K562 (cell line): ENCODE measurements around the gene THAP2. TPM values are rescaled to one million over a fixed set of nuclear protein-coding genes. Genes with fewer than 3 reads are reported as not detected.

Experiments
- ADNP ChIP-seq: fragments of 200-800 bp; sonication (Bioruptor generic); IDR thresholded peaks from 2 replicates; pipeline ENCODE4 v1.6.1; 2016; ENCODE audit warnings: missing genetic modification characterization, missing compliant biosample characterization
- ELF2 ChIP-seq: fragments of 250-450 bp; sonication (Bioruptor Pico); IDR thresholded peaks from 2 replicates; pipeline ENCODE4 v1.5.0; 2021; ENCODE audit warnings: mild to moderate bottlenecking
- ELF4 ChIP-seq: fragments of 450-650 bp; formaldehyde crosslinking; IDR thresholded peaks from 2 replicates; pipeline ENCODE4 v1.4.0; 2022; ENCODE audit warnings: missing genetic modification characterization
- FIP1L1 ChIP-seq: fragments of 200-400 bp; formaldehyde crosslinking; IDR thresholded peaks from 2 replicates; pipeline ENCODE4 v1.6.1; 2018; ENCODE audit warnings: mild to moderate bottlenecking, low read depth, low read length; ENCODE audit not compliant: poor library complexity, severe bottlenecking
- FOXA3 ChIP-seq, 2 experiments: fragments of 450-650 bp in 1 of 2; sonication (generic) in 1 of 2; formaldehyde crosslinking; IDR thresholded peaks in 1 of 2; conservative IDR thresholded peaks in 1 of 2; 2 replicates each; pipeline versions ENCODE4 v1.4.0 to v1.8.0; 2020 to 2022; ENCODE audit warnings: mild to moderate bottlenecking in 2 of 2, missing genetic modification reagents in 1 of 2
- HDAC8 ChIP-seq: fragments of 450-650 bp; IDR thresholded peaks from 2 replicates; pipeline ENCODE4 v1.6.1; 2016; ENCODE audit warnings: mild to moderate bottlenecking, missing genetic modification characterization, moderate library complexity, missing compliant biosample characterization
- HNRNPK ChIP-seq: fragments of 200-400 bp; formaldehyde crosslinking; IDR thresholded peaks from one replicate; pipeline ENCODE4 v1.6.1; 2018; ENCODE audit warnings: mild to moderate bottlenecking, low read depth, low read length; ENCODE audit not compliant: poor library complexity, severe bottlenecking
- KLF10 ChIP-seq: fragments of 250-450 bp; sonication (Bioruptor Pico); IDR thresholded peaks from 2 replicates; pipeline ENCODE4 v1.6.1; 2021; ENCODE audit warnings: matching md5 sums
- MAFK ChIP-seq: IDR thresholded peaks from 2 replicates; pipeline ENCODE4 v1.6.1; 2011; ENCODE audit warnings: low read length, improper control_type of control experiment
- MTA1 ChIP-seq: fragments of 450-650 bp; IDR thresholded peaks from 2 replicates; pipeline ENCODE4 v1.6.1; 2017; ENCODE audit warnings: borderline replicate concordance
- NFE2L1 ChIP-seq: fragments of 450-650 bp; IDR thresholded peaks from 2 replicates; pipeline ENCODE4 v1.6.1; 2016; ENCODE audit warnings: missing genetic modification characterization, low read depth, mild to moderate bottlenecking, missing compliant biosample characterization, moderate library complexity, borderline replicate concordance
- PURB ChIP-seq: sonication (generic); formaldehyde crosslinking; IDR thresholded peaks from 2 replicates; pipeline ENCODE4 v1.9.0; 2021; ENCODE audit warnings: low read depth, mild to moderate bottlenecking, missing genetic modification reagents
- PYGO2 ChIP-seq: fragments of 450-650 bp; IDR thresholded peaks from 2 replicates; pipeline ENCODE4 v1.6.1; 2016; ENCODE audit warnings: mild to moderate bottlenecking, missing genetic modification characterization, moderate library complexity, missing compliant biosample characterization
- RCOR1 ChIP-seq, 2 experiments: IDR thresholded peaks; 2 replicates each; pipeline ENCODE4 v1.6.1; 2012; ENCODE audit warnings: low read depth in 2 of 2, low read length in 2 of 2, borderline replicate concordance in 1 of 2, improper control_type of control experiment in 1 of 2
- RFX7 ChIP-seq: fragments of 250-450 bp; sonication (Bioruptor Pico); IDR thresholded peaks from 2 replicates; pipeline ENCODE4 v1.5.1; 2021; ENCODE audit warnings: mild to moderate bottlenecking
- SMARCE1 ChIP-seq: fragments of 450-650 bp; IDR thresholded peaks from 2 replicates; pipeline ENCODE4 v1.7.1; 2016; ENCODE audit warnings: mild to moderate bottlenecking
- ZKSCAN8 ChIP-seq: fragments of 200-800 bp; sonication (Bioruptor generic); IDR thresholded peaks from 2 replicates; pipeline ENCODE4 v1.6.1; 2016; ENCODE audit warnings: missing genetic modification characterization, missing compliant biosample characterization
- ZNF263 ChIP-seq: sonication (generic); formaldehyde crosslinking; IDR thresholded peaks from 2 replicates; pipeline ENCODE4 v1.8.0; 2022; ENCODE audit warnings: mild to moderate bottlenecking, missing genetic modification reagents, borderline replicate concordance
- polyA plus RNA-seq, 8 experiments: library from polyadenylated mRNA; depleted of rRNA in 4 of 8; stranded (reverse) in 5 of 8; unstranded in 3 of 8; fragments of >200 nt; fragmentation: Nextera tagmentation in 2 of 8; fragmentation: Illumina TruSeq in 1 of 8; extraction: Ambion mirVana in 2 of 8; extraction: Trizol in 1 of 8; gene quantifications; 2 replicates each; pipeline versions ENCODE4 v1.2.1 to v1.2.3, GENCODE V29; 2011 to 2014; ENCODE audit warnings: inconsistent platforms in 1 of 8, missing spikeins in 1 of 8
- total RNA-seq, 7 experiments: library from RNA; depleted of rRNA in 6 of 7; stranded (reverse); fragments of >200 nt in 6 of 7; fragmentation: Illumina TruSeq in 2 of 7; extraction: Trizol in 2 of 7; gene quantifications; 2 replicates each; pipeline versions ENCODE4 v1.2.1 to v1.2.3, GENCODE V29; 2011 to 2021; ENCODE audit warnings: low replicate concordance in 1 of 7
- TF ChIP-seq, protein P1 (sequence below): fragments of 450-650 bp; IDR thresholded peaks from one replicate; pipeline ENCODE4 v1.6.1; 2018; ENCODE audit warnings: mild to moderate bottlenecking, moderate library complexity; ENCODE audit not compliant: partially characterized antibody
- TF ChIP-seq, protein P2 (sequence below): fragments of 450-650 bp; IDR thresholded peaks from 2 replicates; pipeline ENCODE4 v1.6.1; 2016; ENCODE audit warnings: borderline replicate concordance
- TF ChIP-seq, protein P3 (sequence below): fragments of 450-650 bp; formaldehyde crosslinking; IDR thresholded peaks from 2 replicates; pipeline ENCODE4 v1.4.0; 2020; ENCODE audit warnings: mild to moderate bottlenecking, mixed read lengths
- TF ChIP-seq, protein P4 (sequence below): fragments of 450-650 bp; formaldehyde crosslinking; conservative IDR thresholded peaks from 2 replicates; pipeline ENCODE4 v1.4.0; 2022; ENCODE audit warnings: mild to moderate bottlenecking, missing genetic modification characterization

THAP2 gene
- total and polyA plus RNA-seq, 9 of the 15 experiments (the other 6 are each of a cell fraction or from before 2014, with no cell fraction given), result 1.8 to 18.9 (median 7.3) TPM

DNA sequence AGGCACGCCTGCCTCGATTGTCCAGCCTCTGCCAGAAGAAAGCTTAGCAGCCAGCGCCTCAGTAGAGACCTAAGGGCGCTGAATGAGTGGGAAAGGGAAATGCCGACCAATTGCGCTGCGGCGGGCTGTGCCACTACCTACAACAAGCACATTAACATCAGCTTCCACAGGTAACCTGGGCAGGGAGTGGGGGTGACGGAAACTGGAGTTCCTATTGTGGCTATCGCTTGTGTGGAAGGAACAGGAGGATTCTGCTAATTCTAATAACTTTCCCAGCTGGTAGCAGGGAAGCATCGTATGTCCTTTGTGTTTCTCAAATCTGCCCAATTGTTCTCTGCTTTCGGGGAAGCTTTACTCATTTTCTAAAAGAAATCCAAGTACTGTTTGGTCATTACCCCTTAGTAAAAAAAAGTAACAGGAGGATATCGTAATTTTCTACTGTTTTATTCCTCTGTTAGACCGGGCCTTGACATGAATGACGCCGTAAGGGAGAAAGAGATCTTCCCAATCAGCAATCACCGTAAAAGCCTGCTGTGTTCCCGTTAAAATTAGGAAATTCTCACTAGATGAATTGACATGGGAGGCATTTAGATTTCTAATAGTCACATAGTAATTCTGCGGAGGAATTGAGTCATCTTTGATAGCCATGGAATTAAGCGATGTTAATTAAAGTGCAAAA is 449 bp downstream of the THAP2 start (continued):
- TF ChIP-seq, protein P1, sequence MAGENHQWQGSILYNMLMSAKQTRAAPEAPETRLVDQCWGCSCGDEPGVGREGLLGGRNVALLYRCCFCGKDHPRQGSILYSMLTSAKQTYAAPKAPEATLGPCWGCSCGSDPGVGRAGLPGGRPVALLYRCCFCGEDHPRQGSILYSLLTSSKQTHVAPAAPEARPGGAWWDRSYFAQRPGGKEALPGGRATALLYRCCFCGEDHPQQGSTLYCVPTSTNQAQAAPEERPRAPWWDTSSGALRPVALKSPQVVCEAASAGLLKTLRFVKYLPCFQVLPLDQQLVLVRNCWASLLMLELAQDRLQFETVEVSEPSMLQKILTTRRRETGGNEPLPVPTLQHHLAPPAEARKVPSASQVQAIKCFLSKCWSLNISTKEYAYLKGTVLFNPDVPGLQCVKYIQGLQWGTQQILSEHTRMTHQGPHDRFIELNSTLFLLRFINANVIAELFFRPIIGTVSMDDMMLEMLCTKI, result no peak
- TF ChIP-seq HDAC8, result no peak
- no peak for TF ChIP-seq NFE2L1
- TF ChIP-seq SMARCE1, result 0 out of 2 replicates have a peak, but pooled peaks have one; percentile 25
- TF ChIP-seq KLF10 (CRISPR knock-in tag), result no peak
- no peak for TF ChIP-seq PURB (CRISPR knock-in tag)
- no peak for TF ChIP-seq MAFK
- TF ChIP-seq FIP1L1, result no peak
- 0 out of 2 replicates have a peak, but pooled peaks have one; percentile 50 for TF ChIP-seq ELF4 (CRISPR knock-in tag)
- TF ChIP-seq RFX7, result no peak
- TF ChIP-seq HNRNPK, result no peak
- no peak for TF ChIP-seq ELF2 (CRISPR knock-in tag)
- TF ChIP-seq RCOR1 (IDR thresholded peaks at IDR 0.05; ENCODE audit: borderline replicate concordance in 1 of 2, low read depth in 2 of 2, low read length in 2 of 2), result 0 out of 4 replicates have a peak, but pooled peaks of 1 of the 2 experiments have one; percentile 3
- TF ChIP-seq FOXA3 (CRISPR knock-in tag; conservative IDR thresholded peaks at IDR 0.05 in 1 of 2, IDR thresholded peaks at IDR 0.05 in 1 of 2), result 0 out of 4 replicates have a peak, but pooled peaks of 1 of the 2 experiments have one; percentile 8
- TF ChIP-seq, protein P2, sequence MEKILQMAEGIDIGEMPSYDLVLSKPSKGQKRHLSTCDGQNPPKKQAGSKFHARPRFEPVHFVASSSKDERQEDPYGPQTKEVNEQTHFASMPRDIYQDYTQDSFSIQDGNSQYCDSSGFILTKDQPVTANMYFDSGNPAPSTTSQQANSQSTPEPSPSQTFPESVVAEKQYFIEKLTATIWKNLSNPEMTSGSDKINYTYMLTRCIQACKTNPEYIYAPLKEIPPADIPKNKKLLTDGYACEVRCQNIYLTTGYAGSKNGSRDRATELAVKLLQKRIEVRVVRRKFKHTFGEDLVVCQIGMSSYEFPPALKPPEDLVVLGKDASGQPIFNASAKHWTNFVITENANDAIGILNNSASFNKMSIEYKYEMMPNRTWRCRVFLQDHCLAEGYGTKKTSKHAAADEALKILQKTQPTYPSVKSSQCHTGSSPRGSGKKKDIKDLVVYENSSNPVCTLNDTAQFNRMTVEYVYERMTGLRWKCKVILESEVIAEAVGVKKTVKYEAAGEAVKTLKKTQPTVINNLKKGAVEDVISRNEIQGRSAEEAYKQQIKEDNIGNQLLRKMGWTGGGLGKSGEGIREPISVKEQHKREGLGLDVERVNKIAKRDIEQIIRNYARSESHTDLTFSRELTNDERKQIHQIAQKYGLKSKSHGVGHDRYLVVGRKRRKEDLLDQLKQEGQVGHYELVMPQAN, result 0 out of 2 replicates have a peak, but pooled peaks have one; percentile 64
- no peak for TF ChIP-seq PYGO2 (tag)
- peak; percentile 41; the same call in 1 of the 2 replicates for TF ChIP-seq ZNF263 (CRISPR knock-in tag)
- TF ChIP-seq, protein P3, sequence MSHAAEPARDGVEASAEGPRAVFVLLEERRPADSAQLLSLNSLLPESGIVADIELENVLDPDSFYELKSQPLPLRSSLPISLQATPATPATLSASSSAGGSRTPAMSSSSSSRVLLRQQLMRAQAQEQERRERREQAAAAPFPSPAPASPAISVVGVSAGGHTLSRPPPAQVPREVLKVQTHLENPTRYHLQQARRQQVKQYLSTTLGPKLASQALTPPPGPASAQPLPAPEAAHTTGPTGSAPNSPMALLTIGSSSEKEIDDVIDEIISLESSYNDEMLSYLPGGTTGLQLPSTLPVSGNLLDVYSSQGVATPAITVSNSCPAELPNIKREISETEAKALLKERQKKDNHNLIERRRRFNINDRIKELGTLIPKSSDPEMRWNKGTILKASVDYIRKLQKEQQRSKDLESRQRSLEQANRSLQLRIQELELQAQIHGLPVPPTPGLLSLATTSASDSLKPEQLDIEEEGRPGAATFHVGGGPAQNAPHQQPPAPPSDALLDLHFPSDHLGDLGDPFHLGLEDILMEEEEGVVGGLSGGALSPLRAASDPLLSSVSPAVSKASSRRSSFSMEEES (CRISPR knock-in tag), result no peak
- no peak for TF ChIP-seq ADNP (tag)
- TF ChIP-seq ZKSCAN8 (CRISPR knock-in tag), result no peak
- TF ChIP-seq MTA1, result 0 out of 2 replicates have a peak, but pooled peaks have one; percentile 9
- TF ChIP-seq, protein P4, sequence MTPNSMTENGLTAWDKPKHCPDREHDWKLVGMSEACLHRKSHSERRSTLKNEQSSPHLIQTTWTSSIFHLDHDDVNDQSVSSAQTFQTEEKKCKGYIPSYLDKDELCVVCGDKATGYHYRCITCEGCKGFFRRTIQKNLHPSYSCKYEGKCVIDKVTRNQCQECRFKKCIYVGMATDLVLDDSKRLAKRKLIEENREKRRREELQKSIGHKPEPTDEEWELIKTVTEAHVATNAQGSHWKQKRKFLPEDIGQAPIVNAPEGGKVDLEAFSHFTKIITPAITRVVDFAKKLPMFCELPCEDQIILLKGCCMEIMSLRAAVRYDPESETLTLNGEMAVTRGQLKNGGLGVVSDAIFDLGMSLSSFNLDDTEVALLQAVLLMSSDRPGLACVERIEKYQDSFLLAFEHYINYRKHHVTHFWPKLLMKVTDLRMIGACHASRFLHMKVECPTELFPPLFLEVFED (CRISPR knock-in tag), result no peak
